Aorta (tissue), 5 donors: ENCODE measurements around the gene ASH1L. TPM values are rescaled to one million over a fixed set of nuclear protein-coding genes. Genes with fewer than 3 reads are reported as not detected.

Source experiments
- ATAC-seq: fragments of 200-7000 bp; cut with Tn5 transposase; one replicate; pipeline ENCODE4 v1.9.1; 2022; ENCODE audit warnings: moderate library complexity; ENCODE audit not compliant: low FRiP score
- DNase-seq, 2 donors: peaks; one replicate each; pipeline ENCODE4 v3.0.0-alpha.2; 2020
- H3K27ac ChIP-seq, 2 donors: one replicate each; pipeline ENCODE4 v1.5.1; 2013; ENCODE audit warnings: low read length in 2 of 2, mild to moderate bottlenecking in 2 of 2, moderate library complexity in 2 of 2, control low read depth in 1 of 2, inconsistent platforms in 1 of 2, low read depth in 1 of 2
- H3K27me3 ChIP-seq, 2 donors: one replicate each; pipeline ENCODE4 v1.6.1; 2013; ENCODE audit warnings: control low read depth in 1 of 2, low read length in 1 of 2, mild to moderate bottlenecking in 1 of 2, moderate library complexity in 1 of 2; ENCODE audit not compliant: insufficient read depth in 2 of 2, control insufficient read depth in 1 of 2
- H3K36me3 ChIP-seq, 2 donors: one replicate each; pipeline ENCODE4 v1.6.1; 2013; ENCODE audit warnings: control low read depth in 1 of 2, low read length in 1 of 2, mild to moderate bottlenecking in 1 of 2; ENCODE audit not compliant: insufficient read depth in 2 of 2, control insufficient read depth in 1 of 2
- H3K4me1 ChIP-seq, 2 donors: one replicate each; pipeline ENCODE4 v1.6.1; 2013; ENCODE audit warnings: low read length in 2 of 2, control low read depth in 1 of 2, mild to moderate bottlenecking in 1 of 2, moderate library complexity in 1 of 2; ENCODE audit not compliant: insufficient read depth in 2 of 2, control insufficient read depth in 1 of 2
- H3K4me3 ChIP-seq, 2 donors: one replicate each; pipeline ENCODE4 v1.5.1; 2013; ENCODE audit warnings: low read length in 2 of 2, control low read depth in 1 of 2, mild to moderate bottlenecking in 1 of 2
- H3K9me3 ChIP-seq: one replicate; pipeline ENCODE4 v1.6.1; 2013; ENCODE audit warnings: mild to moderate bottlenecking, low read length; ENCODE audit not compliant: control insufficient read depth
- WGBS, 2 donors: extraction: QIAGEN DNeasy Blood & Tissue Kit; methylation state at CpG; one replicate each; pipeline ENCODE4 v1.1.7; 2013; 5-methylcytosine and 5-hydroxymethylcytosine counted together
- intact Hi-C, 2 donors: fragments of 100-400 bp; cut with DNase I; formaldehyde crosslinking; loops; one replicate each; pipeline versions ENCODE4 v1.14.2 to v1.15.0; 2022
- polyA plus RNA-seq, 2 donors: library from polyadenylated mRNA; stranded (reverse); fragments of 200-250 nt; gene quantifications; one replicate each; pipeline ENCODE4 v1.2.3, GENCODE V29; 2013
- total RNA-seq, 2 donors: library from RNA; stranded (reverse); fragmentation: NEBNext Ultra II Directional; extraction: Animal tissue kit (Norgen Biotek cat#: 25700); gene quantifications; one replicate each; pipeline ENCODE4 v1.2.1, GENCODE V29; 2021
- donor health status: healthy with polysubstance abuse.
- donor health status: Bipolar disorder and iron deficiency.
- donor health status: DM: no; HTN: no; CAD: no.
- donor health status: DM: no; HTN: no; CAD: no.
- donor health status: DM: yes; HTN: yes; CAD: no.

ASH1L gene
- total and polyA plus RNA-seq, 4 donors: 13.1 to 93.5 (median 43.9) TPM

- no peak overlapping the region for H3K4me3 ChIP-seq
- no peaks in the 10 kb centered on the region for H3K9me3 ChIP-seq
- ATAC-seq (no peak), DNase-seq (no peak)
- H3K27me3 ChIP-seq: no peaks in the 10 kb centered on the region
- no peaks in the 10 kb centered on the region for H3K4me1 ChIP-seq
- H3K36me3 ChIP-seq: no peaks in the 10 kb centered on the region
- peak overlapping the region in 1 of 2 donors; percentile 28 for H3K27ac ChIP-seq
- intact Hi-C loops: no loop called here
- 35 to 46% methylated on average over 2 of the region's 2 CpGs for WGBS, 2 donors
Observed at GRCh38 chr1:155472491-155473083, 90.0 kb downstream of the ASH1L start.

GRCh38 chr1:155471891-155472290 is 90.7 kb downstream of the ASH1L start:
- DNase-seq (no peak), ATAC-seq (no peak)
- Histone ChIP-seq H3K36me3 (no peaks in the 10 kb centered on the region), H3K4me1 (no peaks in the 10 kb centered on the region), H3K27ac (no peak overlapping the region), H3K9me3 (no peaks in the 10 kb centered on the region), H3K27me3 (no peaks in the 10 kb centered on the region), H3K4me3 (no peak overlapping the region)
- 96 to 97% methylated on average over 5 of the region's 5 CpGs for WGBS, 2 donors
- intact Hi-C loops: no loop called here

- no peak overlapping the region for H3K27ac ChIP-seq
- ATAC-seq (no peak), DNase-seq (no peak)
- H3K4me1 ChIP-seq: no peaks in the 10 kb centered on the region
- no peaks in the 10 kb centered on the region for H3K27me3 ChIP-seq
- intact Hi-C loops: no loop called here
- no peaks in the 10 kb centered on the region for H3K9me3 ChIP-seq
- H3K36me3 ChIP-seq: no peaks in the 10 kb centered on the region
- WGBS, 2 donors: 97 to 99% methylated on average over 3 of the region's 3 CpGs
- no peak overlapping the region for H3K4me3 ChIP-seq
Observed at GRCh38 chr1:155471026-155471425, 91.6 kb downstream of the ASH1L start.

GRCh38 chr1:155466996-155467395 is 95.6 kb downstream of the ASH1L start:
- H3K36me3 ChIP-seq: no peaks in the 10 kb centered on the region
- no peak overlapping the region for H3K27ac ChIP-seq
- ATAC-seq: no peak
- DNase-seq: no peak
- H3K4me3 ChIP-seq: no peak overlapping the region
- H3K4me1 ChIP-seq: peaks cover 0 to 2% of the 10 kb centered on the region in 2 donors
- no peaks in the 10 kb centered on the region for H3K9me3 ChIP-seq
- H3K27me3 ChIP-seq: no peaks in the 10 kb centered on the region
- intact Hi-C loops: no loop called here

GRCh38 chr1:155466617-155466972 is 96.0 kb downstream of the ASH1L start:
- DNase-seq (no peak), ATAC-seq (no peak)
- Histone ChIP-seq H3K4me1 (peaks cover 0 to 2% of the 10 kb centered on the region in 2 donors), H3K4me3 (no peak overlapping the region), H3K27me3 (no peaks in the 10 kb centered on the region), H3K9me3 (no peaks in the 10 kb centered on the region), H3K36me3 (no peaks in the 10 kb centered on the region), H3K27ac (no peak overlapping the region)
- intact Hi-C loops: no loop called here
- WGBS, 2 donors: 90 to 95% methylated on average over 1 of the region's 1 CpG

- no peak overlapping the region for H3K4me3 ChIP-seq
- DNase-seq (no peak), ATAC-seq (peak; percentile 67)
- H3K4me1 ChIP-seq: peaks cover 0 to 2% of the 10 kb centered on the region in 2 donors
- no peaks in the 10 kb centered on the region for H3K36me3 ChIP-seq
- no peaks in the 10 kb centered on the region for H3K9me3 ChIP-seq
- intact Hi-C loops: no loop called here
- WGBS, 2 donors: 55 to 60% methylated on average over 5 of the region's 5 CpGs
- no peak overlapping the region for H3K27ac ChIP-seq
- no peaks in the 10 kb centered on the region for H3K27me3 ChIP-seq
Observed at GRCh38 chr1:155463865-155464650, 98.5 kb downstream of the ASH1L start.

- ATAC-seq (no peak), DNase-seq (no peak)
- intact Hi-C loops: no loop called here
- no peaks in the 10 kb centered on the region for H3K4me1 ChIP-seq
- no peaks in the 10 kb centered on the region for H3K36me3 ChIP-seq
- H3K27ac ChIP-seq: no peak overlapping the region
- 93 to 95% methylated on average over 4 of the region's 4 CpGs for WGBS, 2 donors
- H3K4me3 ChIP-seq: no peak overlapping the region
- no peaks in the 10 kb centered on the region for H3K9me3 ChIP-seq
- H3K27me3 ChIP-seq: no peaks in the 10 kb centered on the region
Observed at GRCh38 chr1:155458111-155458510, 104.5 kb downstream of the ASH1L start.

- Histone ChIP-seq H3K4me1 (no peaks in the 10 kb centered on the region), H3K36me3 (no peaks in the 10 kb centered on the region), H3K4me3 (no peak overlapping the region), H3K27ac (no peak overlapping the region), H3K27me3 (no peaks in the 10 kb centered on the region), H3K9me3 (no peaks in the 10 kb centered on the region)
- intact Hi-C loops: no loop called here
- 93 to 96% methylated on average over 2 of the region's 2 CpGs for WGBS, 2 donors
- DNase-seq: no peak
- ATAC-seq: no peak
Observed at GRCh38 chr1:155457266-155457665, 105.3 kb downstream of the ASH1L start.

GRCh38 chr1:155455588-155456195 is 106.9 kb downstream of the ASH1L start:
- Histone ChIP-seq H3K9me3 (no peaks in the 10 kb centered on the region), H3K4me3 (no peak overlapping the region), H3K4me1 (no peaks in the 10 kb centered on the region), H3K36me3 (no peaks in the 10 kb centered on the region), H3K27ac (no peak overlapping the region), H3K27me3 (no peaks in the 10 kb centered on the region)
- 15 to 25% methylated on average over 1 of the region's 1 CpG for WGBS, 2 donors
- ATAC-seq (no peak), DNase-seq (no peak)
- intact Hi-C loops: no loop called here
